Measurements from ENCODE around the gene PIGU. TPM values are rescaled to one million over a fixed set of nuclear protein-coding genes. Genes with fewer than 3 reads are reported as not detected.

PIGU gene
- polyA plus RNA-seq, 1 of the 3 experiments (the other 2 are of a cell fraction) = 40.3 TPM

- Histone ChIP-seq H2AFZ (ENCODE audit: low read depth) (no peak overlapping the region), H3K79me2 (ENCODE audit: insufficient read depth) (no peaks in the 10 kb centered on the region), H3K27me3 (ENCODE audit: insufficient read depth) (no peaks in the 10 kb centered on the region), H3K9me2 (no peaks in the 10 kb centered on the region), H3K9ac (no peak overlapping the region), H3F3A (replicated peaks; ENCODE audit: insufficient read depth) (no peaks in the 10 kb centered on the region), H3K4me2 (no peak overlapping the region), H3K4me1 (ENCODE audit: control insufficient read depth in 1 of 2, insufficient read depth in 2 of 2, low read depth in 1 of 2, low read length in 1 of 2) (peaks cover 0 to 5% of the 10 kb centered on the region in 2 experiments; a peak in 2 of 4 replicates), H3K27ac (ENCODE audit: low read depth in 2 of 2, low read length in 1 of 2) (no peak overlapping the region), H3K4me3 (ENCODE audit: low read depth in 2 of 2, low read length in 1 of 2) (no peak overlapping the region), H3K9me3 (no peaks in the 10 kb centered on the region), H4K20me1 (ENCODE audit: insufficient read depth) (no peaks in the 10 kb centered on the region), H3K36me3 (replicated peaks in 1 of 2; ENCODE audit: control insufficient read depth in 1 of 2, insufficient read depth in 2 of 2, low read length in 1 of 2) (no peaks in the 10 kb centered on the region)
- no peak for TF ChIP-seq EP300 (IDR thresholded peaks at IDR 0.05; ENCODE audit: borderline replicate concordance in 1 of 2, low read depth in 1 of 2, low read length in 1 of 2)
- TF ChIP-seq, protein P1, sequence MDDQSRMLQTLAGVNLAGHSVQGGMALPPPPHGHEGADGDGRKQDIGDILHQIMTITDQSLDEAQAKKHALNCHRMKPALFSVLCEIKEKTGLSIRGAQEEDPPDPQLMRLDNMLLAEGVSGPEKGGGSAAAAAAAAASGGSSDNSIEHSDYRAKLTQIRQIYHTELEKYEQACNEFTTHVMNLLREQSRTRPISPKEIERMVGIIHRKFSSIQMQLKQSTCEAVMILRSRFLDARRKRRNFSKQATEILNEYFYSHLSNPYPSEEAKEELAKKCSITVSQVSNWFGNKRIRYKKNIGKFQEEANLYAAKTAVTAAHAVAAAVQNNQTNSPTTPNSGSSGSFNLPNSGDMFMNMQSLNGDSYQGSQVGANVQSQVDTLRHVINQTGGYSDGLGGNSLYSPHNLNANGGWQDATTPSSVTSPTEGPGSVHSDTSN (IDR thresholded peaks at IDR 0.05) = no peak
- POLR2A ChIA-PET = no interaction called here
- CTCF ChIA-PET = no interaction called here
- DNase-seq = no peak
- WGBS (ENCODE audit: low lambda C conversion rate) = 84% methylated on average over 9 of the region's 9 CpGs
Measured at GRCh38 chr20:34600892-34601653, 75.8 kb downstream of the PIGU start.

GRCh38 chr20:34595377-34596184, 81.3 kb downstream of the PIGU start:
- H3K4me2 ChIP-seq = no peak overlapping the region
- H3K9me3 ChIP-seq = no peaks in the 10 kb centered on the region
- no peaks in the 10 kb centered on the region for H3K27me3 ChIP-seq (ENCODE audit: insufficient read depth)
- POLR2A ChIA-PET = no interaction called here
- no peaks in the 10 kb centered on the region for H3K9me2 ChIP-seq
- H2AFZ ChIP-seq (ENCODE audit: low read depth) = no peak overlapping the region
- no peak overlapping the region for H3K4me3 ChIP-seq (ENCODE audit: low read depth in 2 of 2, low read length in 1 of 2)
- 92% methylated on average over 9 of the region's 9 CpGs for WGBS (ENCODE audit: low lambda C conversion rate)
- H3K27ac ChIP-seq (ENCODE audit: low read depth in 2 of 2, low read length in 1 of 2) = no peak overlapping the region
- TF ChIP-seq FOXJ3 (CRISPR knock-in tag; IDR thresholded peaks at IDR 0.05) (no peak), MXI1 (IDR thresholded peaks at IDR 0.05; ENCODE audit: low read depth, low read length) (no peak)
- CTCF ChIA-PET = no interaction called here
- H3F3A ChIP-seq (replicated peaks; ENCODE audit: insufficient read depth) = peaks cover 4% of the 10 kb centered on the region
- DNase-seq = no peak
- no peaks in the 10 kb centered on the region for H3K36me3 ChIP-seq (replicated peaks in 1 of 2; ENCODE audit: control insufficient read depth in 1 of 2, insufficient read depth in 2 of 2, low read length in 1 of 2)
- no peak overlapping the region for H3K9ac ChIP-seq
- no peaks in the 10 kb centered on the region for H3K4me1 ChIP-seq (ENCODE audit: control insufficient read depth in 1 of 2, insufficient read depth in 2 of 2, low read depth in 1 of 2, low read length in 1 of 2)
- no peaks in the 10 kb centered on the region for H3K79me2 ChIP-seq (ENCODE audit: insufficient read depth)
- H4K20me1 ChIP-seq (ENCODE audit: insufficient read depth) = no peaks in the 10 kb centered on the region

DNA sequence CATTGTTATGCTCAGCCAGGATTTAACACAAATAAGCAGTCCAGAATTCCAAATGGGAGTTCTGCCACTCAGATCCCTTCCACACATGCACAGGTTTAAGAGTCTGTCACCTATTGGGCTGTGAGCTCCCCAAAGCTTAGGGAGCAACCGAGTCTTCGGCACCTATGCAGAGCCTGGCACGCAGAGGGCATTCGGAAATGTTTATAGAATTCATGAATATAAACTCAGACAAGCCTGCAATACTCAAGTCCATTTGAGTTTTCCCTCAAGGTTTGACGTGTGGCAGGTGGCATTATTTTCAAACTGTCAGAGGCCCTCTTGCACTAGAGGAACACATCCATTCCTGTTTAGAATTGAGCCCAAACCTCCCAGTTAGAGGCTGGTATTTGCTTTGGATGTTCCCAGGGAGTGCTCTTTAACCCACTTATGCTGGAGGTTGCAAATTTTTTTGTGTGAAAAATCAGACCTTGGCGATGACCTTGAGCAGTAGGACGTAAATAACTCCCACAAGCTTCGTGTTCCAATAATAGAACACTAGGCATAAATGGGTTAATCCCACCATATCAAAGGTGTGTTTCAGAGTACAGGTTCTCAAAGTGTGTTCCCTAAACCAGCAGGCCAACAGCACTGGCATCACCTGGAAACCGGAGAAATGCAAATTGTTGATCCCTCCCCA, 90.3 kb downstream of the PIGU start:
- Histone ChIP-seq H3K36me3 (replicated peaks in 1 of 2; ENCODE audit: control insufficient read depth in 1 of 2, insufficient read depth in 2 of 2, low read length in 1 of 2) (no peaks in the 10 kb centered on the region), H3K4me1 (ENCODE audit: control insufficient read depth in 1 of 2, insufficient read depth in 2 of 2, low read depth in 1 of 2, low read length in 1 of 2) (peaks cover 0 to 8% of the 10 kb centered on the region in 2 experiments; a peak in 2 of 4 replicates), H3K9ac (no peak overlapping the region), H3K27me3 (ENCODE audit: insufficient read depth) (no peaks in the 10 kb centered on the region), H3K27ac (ENCODE audit: low read depth in 2 of 2, low read length in 1 of 2) (no peak overlapping the region), H2AFZ (ENCODE audit: low read depth) (no peak overlapping the region), H3K79me2 (ENCODE audit: insufficient read depth) (no peaks in the 10 kb centered on the region), H3K9me2 (no peaks in the 10 kb centered on the region), H3K4me2 (no peak overlapping the region), H3K9me3 (no peaks in the 10 kb centered on the region), H3F3A (replicated peaks; ENCODE audit: insufficient read depth) (no peaks in the 10 kb centered on the region), H4K20me1 (ENCODE audit: insufficient read depth) (no peaks in the 10 kb centered on the region), H3K4me3 (ENCODE audit: low read depth in 2 of 2, low read length in 1 of 2) (no peak overlapping the region)
- WGBS (ENCODE audit: low lambda C conversion rate) = 95% methylated on average over 8 of the region's 9 CpGs
- DNase-seq = no peak
- POLR2A ChIA-PET = no interaction called here
- CTCF ChIA-PET = no interaction called here
- TF ChIP-seq, protein P2, sequence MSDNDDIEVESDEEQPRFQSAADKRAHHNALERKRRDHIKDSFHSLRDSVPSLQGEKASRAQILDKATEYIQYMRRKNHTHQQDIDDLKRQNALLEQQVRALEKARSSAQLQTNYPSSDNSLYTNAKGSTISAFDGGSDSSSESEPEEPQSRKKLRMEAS (IDR thresholded peaks at IDR 0.05; ENCODE audit: low read depth) = no peak
- TF ChIP-seq, protein P3, sequence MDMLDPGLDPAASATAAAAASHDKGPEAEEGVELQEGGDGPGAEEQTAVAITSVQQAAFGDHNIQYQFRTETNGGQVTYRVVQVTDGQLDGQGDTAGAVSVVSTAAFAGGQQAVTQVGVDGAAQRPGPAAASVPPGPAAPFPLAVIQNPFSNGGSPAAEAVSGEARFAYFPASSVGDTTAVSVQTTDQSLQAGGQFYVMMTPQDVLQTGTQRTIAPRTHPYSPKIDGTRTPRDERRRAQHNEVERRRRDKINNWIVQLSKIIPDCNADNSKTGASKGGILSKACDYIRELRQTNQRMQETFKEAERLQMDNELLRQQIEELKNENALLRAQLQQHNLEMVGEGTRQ (IDR thresholded peaks at IDR 0.05; ENCODE audit: borderline replicate concordance, low read depth, low read length) = no peak
- TF ChIP-seq, protein P4, sequence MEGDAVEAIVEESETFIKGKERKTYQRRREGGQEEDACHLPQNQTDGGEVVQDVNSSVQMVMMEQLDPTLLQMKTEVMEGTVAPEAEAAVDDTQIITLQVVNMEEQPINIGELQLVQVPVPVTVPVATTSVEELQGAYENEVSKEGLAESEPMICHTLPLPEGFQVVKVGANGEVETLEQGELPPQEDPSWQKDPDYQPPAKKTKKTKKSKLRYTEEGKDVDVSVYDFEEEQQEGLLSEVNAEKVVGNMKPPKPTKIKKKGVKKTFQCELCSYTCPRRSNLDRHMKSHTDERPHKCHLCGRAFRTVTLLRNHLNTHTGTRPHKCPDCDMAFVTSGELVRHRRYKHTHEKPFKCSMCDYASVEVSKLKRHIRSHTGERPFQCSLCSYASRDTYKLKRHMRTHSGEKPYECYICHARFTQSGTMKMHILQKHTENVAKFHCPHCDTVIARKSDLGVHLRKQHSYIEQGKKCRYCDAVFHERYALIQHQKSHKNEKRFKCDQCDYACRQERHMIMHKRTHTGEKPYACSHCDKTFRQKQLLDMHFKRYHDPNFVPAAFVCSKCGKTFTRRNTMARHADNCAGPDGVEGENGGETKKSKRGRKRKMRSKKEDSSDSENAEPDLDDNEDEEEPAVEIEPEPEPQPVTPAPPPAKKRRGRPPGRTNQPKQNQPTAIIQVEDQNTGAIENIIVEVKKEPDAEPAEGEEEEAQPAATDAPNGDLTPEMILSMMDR (IDR thresholded peaks at IDR 0.05) = no peak
- TF ChIP-seq FOSL2 (IDR thresholded peaks at IDR 0.05; ENCODE audit: borderline replicate concordance, low read depth) (no peak), NFIC (IDR thresholded peaks at IDR 0.05; ENCODE audit: borderline replicate concordance) (no peak), MXI1 (IDR thresholded peaks at IDR 0.05; ENCODE audit: low read depth, low read length) (no peak), MEF2A (IDR thresholded peaks at IDR 0.05; ENCODE audit: borderline replicate concordance, low read depth) (no peak), FOXM1 (IDR thresholded peaks at IDR 0.05; ENCODE audit: low read depth) (no peak), EZH2phosphoT487 (IDR thresholded peaks at IDR 0.05; ENCODE audit: borderline replicate concordance, low read depth) (no peak), GATA2 (CRISPR knock-in tag; IDR thresholded peaks at IDR 0.05) (no peak), NRF1 (IDR thresholded peaks at IDR 0.05; ENCODE audit: low read depth, low read length) (no peak)
